Neural progenitor cell (in vitro differentiated cells): ENCODE measurements around the gene SPATA16.

ENCODE experiments used
- CTCF ChIP-seq: fragments of 200-600 bp; sonication (generic); IDR thresholded peaks from 2 replicates; pipeline ENCODE4 v1.5.1; 2017; ENCODE audit warnings: antibody characterized with exemption, mild to moderate bottlenecking
- EZH2 ChIP-seq: fragments of 200-600 bp; sonication (generic); IDR thresholded peaks from 2 replicates; pipeline ENCODE4 v1.6.1; 2017; ENCODE audit warnings: antibody characterized with exemption, mild to moderate bottlenecking, moderate library complexity
- EZH2phosphoT487 ChIP-seq: fragments of 200-600 bp; sonication (generic); IDR thresholded peaks from 2 replicates; pipeline ENCODE4 v1.6.1; 2017; ENCODE audit warnings: antibody characterized with exemption

GRCh38 chr3:172918568-172919296 is 222.3 kb downstream of the SPATA16 start:
- TF ChIP-seq CTCF (no peak), EZH2 (no peak), EZH2phosphoT487 (no peak)
